Measurements from ENCODE around the gene SYMPK. TPM values are rescaled to one million over a fixed set of nuclear protein-coding genes. Genes with fewer than 3 reads are reported as not detected.

The SYMPK gene
- total RNA-seq, 1 donor from 2014 or later: 103 TPM

DNA sequence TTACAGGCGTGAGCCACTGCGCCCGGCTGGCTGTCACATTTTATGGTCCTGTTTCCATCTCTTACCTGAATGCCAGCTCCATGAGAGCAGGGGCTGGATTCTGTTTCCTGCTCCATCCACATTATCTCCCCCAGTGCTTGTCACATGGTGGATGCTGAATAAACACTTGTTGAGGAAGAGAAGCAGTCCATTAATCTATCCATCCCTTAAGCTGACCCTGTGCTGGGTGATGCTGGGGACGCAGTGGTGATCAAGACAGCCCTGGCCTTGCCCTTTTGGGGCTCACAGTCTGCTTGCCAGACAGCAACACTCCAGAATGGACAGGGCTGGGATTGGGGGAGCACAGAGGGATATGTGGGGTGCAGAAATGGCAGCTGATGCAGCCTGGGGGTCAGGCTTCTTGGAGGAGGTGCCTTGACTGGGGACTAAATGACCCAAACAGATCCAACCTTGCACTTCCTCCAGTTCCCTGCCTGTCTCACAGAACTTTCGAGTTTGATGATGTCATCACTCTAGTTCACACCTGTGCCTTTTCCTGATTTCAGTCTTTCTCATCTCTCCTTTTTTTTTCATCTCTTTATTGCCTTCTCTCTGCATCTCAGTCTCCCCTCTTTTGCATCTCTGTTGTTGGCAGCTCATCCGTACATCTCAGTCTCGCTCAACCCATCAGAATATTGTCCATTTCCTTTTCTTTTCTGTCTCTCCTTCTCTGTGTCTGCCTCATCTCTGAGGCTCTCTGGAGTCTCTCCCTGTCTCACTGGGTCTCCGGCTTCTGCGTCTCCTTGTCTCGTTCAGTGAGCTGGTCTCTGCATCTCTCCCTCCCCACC lies 18.3 kb upstream of the SYMPK start:
- H3K9me3 ChIP-seq: no peaks in the 10 kb centered on the region
- peaks cover 7 to 9% of the 10 kb centered on the region in 2 donors for H3K36me3 ChIP-seq
- peaks cover 22 to 37% of the 10 kb centered on the region in 2 donors for H3K4me1 ChIP-seq
- H3K27me3 ChIP-seq: no peaks in the 10 kb centered on the region
- TF ChIP-seq, protein P1, sequence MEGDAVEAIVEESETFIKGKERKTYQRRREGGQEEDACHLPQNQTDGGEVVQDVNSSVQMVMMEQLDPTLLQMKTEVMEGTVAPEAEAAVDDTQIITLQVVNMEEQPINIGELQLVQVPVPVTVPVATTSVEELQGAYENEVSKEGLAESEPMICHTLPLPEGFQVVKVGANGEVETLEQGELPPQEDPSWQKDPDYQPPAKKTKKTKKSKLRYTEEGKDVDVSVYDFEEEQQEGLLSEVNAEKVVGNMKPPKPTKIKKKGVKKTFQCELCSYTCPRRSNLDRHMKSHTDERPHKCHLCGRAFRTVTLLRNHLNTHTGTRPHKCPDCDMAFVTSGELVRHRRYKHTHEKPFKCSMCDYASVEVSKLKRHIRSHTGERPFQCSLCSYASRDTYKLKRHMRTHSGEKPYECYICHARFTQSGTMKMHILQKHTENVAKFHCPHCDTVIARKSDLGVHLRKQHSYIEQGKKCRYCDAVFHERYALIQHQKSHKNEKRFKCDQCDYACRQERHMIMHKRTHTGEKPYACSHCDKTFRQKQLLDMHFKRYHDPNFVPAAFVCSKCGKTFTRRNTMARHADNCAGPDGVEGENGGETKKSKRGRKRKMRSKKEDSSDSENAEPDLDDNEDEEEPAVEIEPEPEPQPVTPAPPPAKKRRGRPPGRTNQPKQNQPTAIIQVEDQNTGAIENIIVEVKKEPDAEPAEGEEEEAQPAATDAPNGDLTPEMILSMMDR (IDR thresholded peaks at IDR 0.05): no peak
- H3K27ac ChIP-seq: no peak overlapping the region
- intact Hi-C loops (cut with DNase I): no loop called here
- no peak for DNase-seq (ENCODE audit: low spot score in 2 of 2)
- H3K4me3 ChIP-seq: no peak overlapping the region

DNA sequence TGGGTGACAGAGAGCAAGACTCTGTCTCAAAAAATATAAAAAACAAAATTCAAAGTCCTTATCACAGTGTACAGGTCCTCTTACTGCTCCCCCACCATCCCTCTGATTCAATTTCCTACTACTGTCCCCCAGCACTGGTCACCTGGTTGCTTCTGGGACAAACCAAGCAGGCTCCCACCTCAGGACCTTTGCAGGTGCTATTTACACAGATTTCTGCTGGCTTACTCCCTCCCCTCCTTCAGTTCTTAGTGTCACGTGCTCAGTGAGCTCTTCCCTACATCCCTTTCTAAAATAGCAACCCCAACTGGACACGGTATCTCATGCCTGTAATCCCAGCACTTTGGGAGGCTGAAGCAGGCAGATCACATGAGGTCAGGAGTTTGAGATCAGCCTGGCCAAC lies 17.0 kb upstream of the SYMPK start:
- TF ChIP-seq, protein P1 (IDR thresholded peaks at IDR 0.05): no peak
- Histone ChIP-seq H3K36me3 (peaks cover 7 to 9% of the 10 kb centered on the region in 2 donors), H3K4me3 (no peak overlapping the region), H3K27me3 (no peaks in the 10 kb centered on the region), H3K4me1 (peaks cover 18 to 31% of the 10 kb centered on the region in 2 donors), H3K27ac (no peak overlapping the region), H3K9me3 (no peaks in the 10 kb centered on the region)
- intact Hi-C loops (cut with DNase I): no loop called here
- DNase-seq (ENCODE audit: low spot score in 2 of 2): no peak

DNA sequence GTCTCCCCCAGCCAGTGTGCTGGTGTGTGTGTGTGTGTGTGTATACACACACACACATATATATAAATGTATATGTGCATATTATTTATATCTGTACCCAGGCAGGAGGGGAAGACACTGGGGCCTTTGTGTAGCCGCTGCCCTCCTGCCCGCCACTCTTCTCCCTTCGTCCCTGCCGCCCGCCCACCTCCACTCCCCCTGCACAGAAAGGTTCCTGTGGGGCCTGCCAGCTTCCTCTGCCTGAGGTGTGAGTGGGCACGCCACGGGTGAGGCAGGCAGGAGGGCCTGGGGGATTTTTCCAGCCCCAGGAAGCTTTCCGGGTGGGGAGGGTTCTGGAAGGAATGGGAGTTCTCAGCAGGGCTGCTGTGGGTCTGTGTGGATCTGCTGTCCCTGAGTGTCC lies 16.1 kb upstream of the SYMPK start:
- Histone ChIP-seq H3K9me3 (no peaks in the 10 kb centered on the region), H3K4me3 (no peak overlapping the region), H3K36me3 (peaks cover 2 to 3% of the 10 kb centered on the region in 2 donors), H3K27ac (no peak overlapping the region), H3K27me3 (no peaks in the 10 kb centered on the region), H3K4me1 (peaks cover 9 to 22% of the 10 kb centered on the region in 2 donors)
- intact Hi-C loops (cut with DNase I): no loop called here
- TF ChIP-seq, protein P1 (IDR thresholded peaks at IDR 0.05): no peak
- DNase-seq (ENCODE audit: low spot score in 2 of 2): no peak

DNA sequence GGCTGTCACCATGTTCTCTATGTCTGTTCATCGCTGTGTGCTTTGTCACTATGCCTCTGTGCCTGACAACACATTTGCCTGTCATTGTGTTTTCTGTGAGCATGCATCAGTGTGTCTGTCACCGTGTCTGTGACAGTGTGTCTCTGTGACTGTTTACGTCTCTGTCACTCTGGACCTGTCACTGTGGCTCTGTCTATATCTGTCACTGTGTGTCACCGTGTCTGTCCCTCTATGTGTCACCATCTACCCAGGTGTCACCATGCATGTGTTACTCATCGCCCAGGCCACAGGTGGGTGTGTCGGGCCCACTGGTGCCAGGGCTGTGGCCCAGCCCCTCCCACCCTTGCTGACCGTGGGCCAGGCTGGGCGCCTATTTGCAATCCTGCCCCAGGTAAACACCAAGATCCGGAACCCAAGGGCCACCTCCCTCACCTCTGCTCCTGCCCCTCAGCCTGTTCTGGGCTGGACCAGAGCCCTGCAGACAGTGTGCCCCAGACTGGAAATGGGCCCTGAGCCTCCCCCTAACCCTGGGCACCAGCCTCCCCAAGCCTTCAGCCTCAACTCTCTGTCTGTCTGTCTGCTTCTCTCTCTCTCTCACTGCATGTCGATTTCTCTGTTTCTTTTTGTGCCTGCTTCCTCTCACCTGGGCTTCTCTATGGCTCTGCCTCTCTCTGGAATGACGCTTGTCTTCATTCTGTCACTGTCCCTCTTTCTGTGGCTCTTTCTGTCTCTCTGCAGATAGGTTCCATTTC lies 15.3 kb upstream of the SYMPK start:
- Histone ChIP-seq H3K27ac (no peak overlapping the region), H3K4me1 (peaks cover 7 to 15% of the 10 kb centered on the region in 2 donors), H3K4me3 (no peak overlapping the region), H3K9me3 (no peaks in the 10 kb centered on the region), H3K27me3 (no peaks in the 10 kb centered on the region), H3K36me3 (no peaks in the 10 kb centered on the region)
- TF ChIP-seq, protein P1 (IDR thresholded peaks at IDR 0.05): no peak
- intact Hi-C loops (cut with DNase I): no loop called here
- DNase-seq (ENCODE audit: low spot score in 2 of 2): no peak

DNA sequence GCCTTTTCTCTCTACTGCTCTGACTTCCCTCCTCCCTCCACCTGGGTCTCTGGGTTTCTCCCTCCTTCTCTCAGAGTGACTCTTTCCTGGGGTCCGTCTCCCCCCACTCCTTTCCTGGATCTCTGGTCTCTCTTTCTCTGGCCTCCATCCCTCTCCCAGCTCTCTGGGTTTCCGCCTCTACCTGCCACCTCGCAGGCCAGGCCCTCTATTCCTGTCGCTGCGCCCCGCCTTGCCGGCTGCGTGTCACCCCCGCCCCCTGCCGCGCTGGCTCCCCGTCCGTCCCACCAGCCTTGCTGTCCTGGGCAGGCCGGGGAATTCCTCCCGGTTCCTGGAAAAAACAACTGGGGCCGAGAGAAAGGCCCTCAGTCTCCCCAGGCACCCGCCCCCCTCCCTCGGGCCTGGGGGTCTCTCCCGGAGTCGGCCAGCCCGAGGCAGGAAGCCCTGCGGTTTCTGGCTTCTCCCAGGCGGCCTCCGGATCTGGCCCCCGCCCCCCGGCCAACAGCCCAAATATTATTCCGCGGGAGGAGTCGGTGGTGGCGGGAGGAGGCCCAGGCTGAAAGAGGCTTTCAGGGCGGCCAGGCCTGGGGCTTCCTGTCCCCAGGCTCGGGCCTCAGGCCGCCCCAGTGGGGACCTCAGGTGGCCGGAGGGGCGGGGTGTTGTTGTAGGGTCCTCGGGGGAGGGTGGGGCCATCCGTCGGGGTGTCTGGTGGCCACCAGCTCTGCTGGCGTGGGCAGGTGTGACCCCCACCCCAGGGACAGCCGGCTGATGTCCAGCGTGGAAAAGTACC lies 13.7 kb upstream of the SYMPK start:
- H3K4me1 ChIP-seq: peaks cover 0 to 4% of the 10 kb centered on the region in 2 donors
- no peaks in the 10 kb centered on the region for H3K36me3 ChIP-seq
- DNase-seq (ENCODE audit: low spot score in 2 of 2): no peak
- peak overlapping the region; percentile 12 to 39 for H3K4me3 ChIP-seq
- H3K27me3 ChIP-seq: no peaks in the 10 kb centered on the region
- H3K27ac ChIP-seq: peak overlapping the region in 1 of 2 donors; percentile 17
- H3K9me3 ChIP-seq: no peaks in the 10 kb centered on the region
- TF ChIP-seq, protein P1 (IDR thresholded peaks at IDR 0.05): no peak
- intact Hi-C loops (cut with DNase I): no loop called here
